Measurements from ENCODE around the gene CRMP1. TPM values are rescaled to one million over a fixed set of nuclear protein-coding genes. Genes with fewer than 3 reads are reported as not detected.

The CRMP1 gene
- total RNA-seq, 1 donor, result under 0.01 TPM

DNA sequence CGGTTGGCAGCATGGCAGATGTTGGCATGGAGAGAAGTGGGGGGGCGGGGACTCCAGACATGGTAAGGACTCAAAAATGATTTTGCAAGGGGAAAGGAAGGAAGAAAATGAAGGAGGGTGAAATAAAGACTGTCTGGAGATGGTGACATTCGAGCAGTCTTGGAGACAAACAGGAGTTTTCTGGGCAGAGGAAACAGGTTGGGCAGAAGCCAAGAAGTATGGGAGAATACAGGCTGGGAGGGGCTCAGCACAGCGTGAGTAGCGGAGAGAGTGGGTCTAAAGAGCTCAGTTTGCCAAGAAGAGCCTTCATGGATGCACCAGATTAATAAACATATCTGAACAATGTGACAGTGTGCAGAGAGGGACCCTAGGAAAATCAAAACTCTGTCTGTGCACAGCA lies 13.3 kb upstream of the CRMP1 start:
- TF ChIP-seq, protein P1, sequence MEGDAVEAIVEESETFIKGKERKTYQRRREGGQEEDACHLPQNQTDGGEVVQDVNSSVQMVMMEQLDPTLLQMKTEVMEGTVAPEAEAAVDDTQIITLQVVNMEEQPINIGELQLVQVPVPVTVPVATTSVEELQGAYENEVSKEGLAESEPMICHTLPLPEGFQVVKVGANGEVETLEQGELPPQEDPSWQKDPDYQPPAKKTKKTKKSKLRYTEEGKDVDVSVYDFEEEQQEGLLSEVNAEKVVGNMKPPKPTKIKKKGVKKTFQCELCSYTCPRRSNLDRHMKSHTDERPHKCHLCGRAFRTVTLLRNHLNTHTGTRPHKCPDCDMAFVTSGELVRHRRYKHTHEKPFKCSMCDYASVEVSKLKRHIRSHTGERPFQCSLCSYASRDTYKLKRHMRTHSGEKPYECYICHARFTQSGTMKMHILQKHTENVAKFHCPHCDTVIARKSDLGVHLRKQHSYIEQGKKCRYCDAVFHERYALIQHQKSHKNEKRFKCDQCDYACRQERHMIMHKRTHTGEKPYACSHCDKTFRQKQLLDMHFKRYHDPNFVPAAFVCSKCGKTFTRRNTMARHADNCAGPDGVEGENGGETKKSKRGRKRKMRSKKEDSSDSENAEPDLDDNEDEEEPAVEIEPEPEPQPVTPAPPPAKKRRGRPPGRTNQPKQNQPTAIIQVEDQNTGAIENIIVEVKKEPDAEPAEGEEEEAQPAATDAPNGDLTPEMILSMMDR (IDR thresholded peaks at IDR 0.05; ENCODE audit: extremely low read depth, low read depth, low read length), result no peak
- H3K79me2 ChIP-seq (ENCODE audit: insufficient read depth, low read length), result no peaks in the 10 kb centered on the region
- no peak overlapping the region for H3K27ac ChIP-seq (ENCODE audit: low read depth, low read length)
- H3K36me3 ChIP-seq (ENCODE audit: insufficient read depth, low read length), result no peaks in the 10 kb centered on the region
- H3K27me3 ChIP-seq (ENCODE audit: insufficient read depth, low read length), result no peaks in the 10 kb centered on the region
- H3K4me2 ChIP-seq (ENCODE audit: insufficient read depth, low read length), result no peak overlapping the region
- no peak for DNase-seq (ENCODE audit: insufficient read length, low spot score, missing footprints)
- H3K4me1 ChIP-seq (ENCODE audit: insufficient read depth, low read length), result no peaks in the 10 kb centered on the region
- no peak overlapping the region for H3K4me3 ChIP-seq (ENCODE audit: insufficient read depth, low read length)
- no peaks in the 10 kb centered on the region for H4K20me1 ChIP-seq (ENCODE audit: insufficient read depth, low read length)
- no peaks in the 10 kb centered on the region for H3K9me3 ChIP-seq (ENCODE audit: low read depth, low read length)
- H2AFZ ChIP-seq (ENCODE audit: low read length), result no peak overlapping the region

DNA sequence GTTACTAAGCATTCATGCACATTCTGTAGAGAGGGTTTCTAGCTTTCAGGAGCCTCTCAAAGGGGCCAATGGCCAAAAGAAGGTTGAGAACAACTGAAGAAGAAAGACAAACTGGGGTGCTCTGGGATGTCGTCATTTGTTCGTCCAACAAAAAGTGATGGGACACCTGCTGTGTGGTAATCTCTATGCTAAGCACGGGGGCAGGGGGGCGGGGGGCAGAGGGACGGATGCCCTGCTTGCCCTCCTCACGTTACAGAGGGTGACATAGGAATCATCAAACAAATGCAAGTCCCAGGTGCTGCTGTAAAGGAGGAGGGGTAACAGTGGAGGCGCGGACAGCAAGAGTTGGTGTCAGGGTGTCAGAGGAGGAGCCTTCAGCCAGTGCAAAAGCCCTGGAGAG lies 12.8 kb upstream of the CRMP1 start:
- H3K27ac ChIP-seq (ENCODE audit: low read depth, low read length), result no peak overlapping the region
- TF ChIP-seq, protein P1 (IDR thresholded peaks at IDR 0.05; ENCODE audit: extremely low read depth, low read depth, low read length), result no peak
- no peak for DNase-seq (ENCODE audit: insufficient read length, low spot score, missing footprints)
- H3K4me3 ChIP-seq (ENCODE audit: insufficient read depth, low read length), result no peak overlapping the region
- no peaks in the 10 kb centered on the region for H4K20me1 ChIP-seq (ENCODE audit: insufficient read depth, low read length)
- H3K9me3 ChIP-seq (ENCODE audit: low read depth, low read length), result no peaks in the 10 kb centered on the region
- H2AFZ ChIP-seq (ENCODE audit: low read length), result no peak overlapping the region
- H3K36me3 ChIP-seq (ENCODE audit: insufficient read depth, low read length), result no peaks in the 10 kb centered on the region
- H3K27me3 ChIP-seq (ENCODE audit: insufficient read depth, low read length), result no peaks in the 10 kb centered on the region
- no peak overlapping the region for H3K4me2 ChIP-seq (ENCODE audit: insufficient read depth, low read length)
- H3K4me1 ChIP-seq (ENCODE audit: insufficient read depth, low read length), result no peaks in the 10 kb centered on the region
- no peaks in the 10 kb centered on the region for H3K79me2 ChIP-seq (ENCODE audit: insufficient read depth, low read length)

DNA sequence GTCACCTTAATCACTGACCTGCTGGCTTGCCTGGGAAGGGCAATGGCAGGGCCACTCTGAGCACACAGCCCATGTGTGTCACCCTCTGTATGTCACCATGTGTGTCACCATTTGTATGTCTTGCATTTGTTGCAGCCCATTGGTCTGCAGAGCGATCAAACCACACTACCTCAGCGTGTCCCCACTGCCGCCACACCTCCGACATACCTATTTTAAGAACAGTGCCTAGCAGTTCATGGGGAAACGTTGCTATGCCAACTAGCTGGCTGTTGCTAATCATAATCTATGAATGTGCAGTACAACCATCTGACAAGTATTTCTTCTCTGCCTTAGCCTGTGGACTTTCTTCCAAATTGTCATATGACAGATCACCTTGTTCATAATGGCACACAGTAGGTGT lies 8.0 kb upstream of the CRMP1 start:
- H3K36me3 ChIP-seq (ENCODE audit: insufficient read depth, low read length), result no peaks in the 10 kb centered on the region
- no peak overlapping the region for H3K4me2 ChIP-seq (ENCODE audit: insufficient read depth, low read length)
- H3K79me2 ChIP-seq (ENCODE audit: insufficient read depth, low read length), result no peaks in the 10 kb centered on the region
- DNase-seq (ENCODE audit: insufficient read length, low spot score, missing footprints), result no peak
- H4K20me1 ChIP-seq (ENCODE audit: insufficient read depth, low read length), result no peaks in the 10 kb centered on the region
- H3K9me3 ChIP-seq (ENCODE audit: low read depth, low read length), result no peaks in the 10 kb centered on the region
- H3K4me1 ChIP-seq (ENCODE audit: insufficient read depth, low read length), result no peaks in the 10 kb centered on the region
- H3K27me3 ChIP-seq (ENCODE audit: insufficient read depth, low read length), result no peaks in the 10 kb centered on the region
- H3K4me3 ChIP-seq (ENCODE audit: insufficient read depth, low read length), result no peak overlapping the region
- TF ChIP-seq, protein P1 (IDR thresholded peaks at IDR 0.05; ENCODE audit: extremely low read depth, low read depth, low read length), result no peak
- H2AFZ ChIP-seq (ENCODE audit: low read length), result no peak overlapping the region
- no peak overlapping the region for H3K27ac ChIP-seq (ENCODE audit: low read depth, low read length)

DNA sequence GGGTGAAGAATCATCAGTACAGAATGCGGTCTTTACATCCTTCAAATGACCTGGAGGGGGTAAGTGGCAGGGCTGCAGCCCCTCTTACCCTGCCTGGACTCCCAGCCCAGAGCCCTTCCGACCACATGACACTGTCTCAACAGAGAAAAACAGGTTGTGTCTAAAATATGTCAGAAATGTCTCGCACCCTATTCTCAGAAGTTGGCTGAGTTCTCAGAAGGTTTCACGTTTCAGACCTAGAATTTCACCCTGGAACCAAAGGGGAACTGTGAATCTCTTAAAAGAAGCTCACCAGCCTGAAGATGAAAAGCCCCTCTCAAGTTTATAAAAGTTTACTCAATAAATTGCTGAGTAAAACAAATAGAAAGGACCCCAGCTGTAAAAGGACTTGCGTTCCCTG lies 7.0 kb upstream of the CRMP1 start:
- H3K4me3 ChIP-seq (ENCODE audit: insufficient read depth, low read length), result no peak overlapping the region
- no peak overlapping the region for H3K27ac ChIP-seq (ENCODE audit: low read depth, low read length)

More for the DNA sequence above, 7.0 kb upstream of the CRMP1 start:
- Histone ChIP-seq H3K9me3 (ENCODE audit: low read depth, low read length) (no peaks in the 10 kb centered on the region), H3K36me3 (ENCODE audit: insufficient read depth, low read length) (no peaks in the 10 kb centered on the region), H4K20me1 (ENCODE audit: insufficient read depth, low read length) (no peaks in the 10 kb centered on the region), H3K27me3 (ENCODE audit: insufficient read depth, low read length) (no peaks in the 10 kb centered on the region), H2AFZ (ENCODE audit: low read length) (no peak overlapping the region), H3K4me1 (ENCODE audit: insufficient read depth, low read length) (no peaks in the 10 kb centered on the region), H3K79me2 (ENCODE audit: insufficient read depth, low read length) (no peaks in the 10 kb centered on the region), H3K4me2 (ENCODE audit: insufficient read depth, low read length) (no peak overlapping the region)
- DNase-seq (ENCODE audit: insufficient read length, low spot score, missing footprints), result no peak
- TF ChIP-seq, protein P1 (IDR thresholded peaks at IDR 0.05; ENCODE audit: extremely low read depth, low read depth, low read length), result no peak
